ENCODE results near the gene LARGE1. TPM values are rescaled to one million over a fixed set of nuclear protein-coding genes. Genes with fewer than 3 reads are reported as not detected.

Gene LARGE1
- polyA plus RNA-seq, 1 experiment = 8.5 TPM

- no peaks in the 10 kb centered on the region for H3K27me3 ChIP-seq (ENCODE audit: control insufficient read depth, insufficient read depth, low read length)
- H3K4me3 ChIP-seq (ENCODE audit: low read depth, low read length) = no peak overlapping the region
- no peak for DNase-seq (ENCODE audit: low read depth)
- no peaks in the 10 kb centered on the region for H3K36me3 ChIP-seq (ENCODE audit: control insufficient read depth, insufficient read depth, low read length)
- TF ChIP-seq CTCF (IDR thresholded peaks at IDR 0.05; ENCODE audit: insufficient read depth, low read depth, low read length) = no peak
- POLR2A ChIA-PET = no interaction called here
- CTCF ChIA-PET = no interaction called here
These were observed 154.2 kb downstream of the LARGE1 start for GRCh38 chr22:33766091-33766490.

- Histone ChIP-seq H3K27me3 (ENCODE audit: control insufficient read depth, insufficient read depth, low read length) (no peaks in the 10 kb centered on the region), H3K36me3 (ENCODE audit: control insufficient read depth, insufficient read depth, low read length) (no peaks in the 10 kb centered on the region; the same call in 1 of the 2 replicates), H3K4me3 (ENCODE audit: low read depth, low read length) (no peak overlapping the region)
- POLR2A ChIA-PET = no interaction called here
- no peak for DNase-seq (ENCODE audit: low read depth)
- CTCF ChIA-PET = no interaction called here
- no peak for TF ChIP-seq CTCF (IDR thresholded peaks at IDR 0.05; ENCODE audit: insufficient read depth, low read depth, low read length)
These were observed 161.3 kb downstream of the LARGE1 start for GRCh38 chr22:33758961-33759360.

GRCh38 chr22:33757802-33758483 lies 162.3 kb downstream of the LARGE1 start:
- Histone ChIP-seq H3K27me3 (ENCODE audit: control insufficient read depth, insufficient read depth, low read length) (no peaks in the 10 kb centered on the region), H3K4me3 (ENCODE audit: low read depth, low read length) (no peak overlapping the region), H3K36me3 (ENCODE audit: control insufficient read depth, insufficient read depth, low read length) (no peaks in the 10 kb centered on the region; the same call in 1 of the 2 replicates)
- CTCF ChIA-PET = no interaction called here
- POLR2A ChIA-PET = no interaction called here
- DNase-seq (ENCODE audit: low read depth) = no peak
- no peak for TF ChIP-seq CTCF (IDR thresholded peaks at IDR 0.05; ENCODE audit: insufficient read depth, low read depth, low read length)

- no peaks in the 10 kb centered on the region; the same call in 1 of the 2 replicates for H3K36me3 ChIP-seq (ENCODE audit: control insufficient read depth, insufficient read depth, low read length)
- TF ChIP-seq CTCF (IDR thresholded peaks at IDR 0.05; ENCODE audit: insufficient read depth, low read depth, low read length) = no peak
- no peaks in the 10 kb centered on the region for H3K27me3 ChIP-seq (ENCODE audit: control insufficient read depth, insufficient read depth, low read length)
- CTCF ChIA-PET = no interaction called here
- no peak for DNase-seq (ENCODE audit: low read depth)
- POLR2A ChIA-PET = no interaction called here
- H3K4me3 ChIP-seq (ENCODE audit: low read depth, low read length) = no peak overlapping the region
These were observed 163.1 kb downstream of the LARGE1 start for GRCh38 chr22:33757041-33757801.

GRCh38 chr22:33756508-33756949 lies 163.7 kb downstream of the LARGE1 start:
- CTCF ChIA-PET = interaction anchor here (0.7 kb wide), 1 partner anchor 102 kb away, joined by 3 read pairs; no protein-coding TSS in a partner anchor
- no peak for DNase-seq (ENCODE audit: low read depth)
- Histone ChIP-seq H3K4me3 (ENCODE audit: low read depth, low read length) (no peak overlapping the region), H3K36me3 (ENCODE audit: control insufficient read depth, insufficient read depth, low read length) (no peaks in the 10 kb centered on the region; the same call in 1 of the 2 replicates), H3K27me3 (ENCODE audit: control insufficient read depth, insufficient read depth, low read length) (no peaks in the 10 kb centered on the region)
- POLR2A ChIA-PET = no interaction called here
- no peak for TF ChIP-seq CTCF (IDR thresholded peaks at IDR 0.05; ENCODE audit: insufficient read depth, low read depth, low read length)

All from BJ (cell line).